Retinal pigment epithelial cell (primary cell): ENCODE results near the gene FXYD3.

ENCODE experiments used
- DNase-seq: peaks from one replicate; pipeline ENCODE4 v3.0.0-alpha.2; 2010; ENCODE audit warnings: low read depth
- H3K4me3 ChIP-seq: 2 replicates; pipeline ENCODE4 v1.5.1; 2011; ENCODE audit warnings: mild to moderate bottlenecking, low read length, control low read depth, moderate library complexity
- CTCF ChIP-seq: conservative IDR thresholded peaks from 2 replicates; pipeline ENCODE4 v1.5.1; 2011; ENCODE audit warnings: low read depth, low read length, control low read depth, inconsistent platforms

FXYD3 gene

GRCh38 chr19:35093430-35093829, 22.2 kb upstream of the FXYD3 start:
- TF ChIP-seq CTCF, result no peak
- H3K4me3 ChIP-seq, result no peak overlapping the region
- DNase-seq, result no peak

GRCh38 chr19:35093941-35094647, 21.5 kb upstream of the FXYD3 start:
- no peak for TF ChIP-seq CTCF
- no peak overlapping the region for H3K4me3 ChIP-seq
- DNase-seq, result no peak

DNA sequence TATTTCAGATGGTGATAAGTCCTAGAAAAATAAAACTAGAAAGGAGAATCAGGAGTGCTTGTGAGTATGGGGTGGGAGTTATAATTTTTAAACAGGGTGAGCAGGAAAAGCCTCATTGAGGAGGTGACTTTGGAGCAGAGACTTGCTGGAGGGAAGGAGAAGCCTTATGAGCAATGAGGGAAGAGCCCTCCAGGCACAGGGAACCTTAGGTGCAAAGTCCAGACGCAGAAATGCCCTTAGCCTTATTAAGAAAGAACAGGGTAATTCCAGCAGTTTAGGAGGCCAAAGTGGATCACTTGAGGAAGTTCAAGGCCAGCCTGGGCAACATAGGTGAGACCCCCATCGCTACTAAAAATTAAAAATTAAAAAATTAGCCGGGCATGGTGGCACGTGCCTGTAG, 21.0 kb upstream of the FXYD3 start:
- no peak for TF ChIP-seq CTCF
- H3K4me3 ChIP-seq, result no peak overlapping the region
- DNase-seq, result no peak

GRCh38 chr19:35095667-35096368, 19.8 kb upstream of the FXYD3 start:
- TF ChIP-seq CTCF, result no peak
- DNase-seq, result no peak
- H3K4me3 ChIP-seq, result no peak overlapping the region

DNA sequence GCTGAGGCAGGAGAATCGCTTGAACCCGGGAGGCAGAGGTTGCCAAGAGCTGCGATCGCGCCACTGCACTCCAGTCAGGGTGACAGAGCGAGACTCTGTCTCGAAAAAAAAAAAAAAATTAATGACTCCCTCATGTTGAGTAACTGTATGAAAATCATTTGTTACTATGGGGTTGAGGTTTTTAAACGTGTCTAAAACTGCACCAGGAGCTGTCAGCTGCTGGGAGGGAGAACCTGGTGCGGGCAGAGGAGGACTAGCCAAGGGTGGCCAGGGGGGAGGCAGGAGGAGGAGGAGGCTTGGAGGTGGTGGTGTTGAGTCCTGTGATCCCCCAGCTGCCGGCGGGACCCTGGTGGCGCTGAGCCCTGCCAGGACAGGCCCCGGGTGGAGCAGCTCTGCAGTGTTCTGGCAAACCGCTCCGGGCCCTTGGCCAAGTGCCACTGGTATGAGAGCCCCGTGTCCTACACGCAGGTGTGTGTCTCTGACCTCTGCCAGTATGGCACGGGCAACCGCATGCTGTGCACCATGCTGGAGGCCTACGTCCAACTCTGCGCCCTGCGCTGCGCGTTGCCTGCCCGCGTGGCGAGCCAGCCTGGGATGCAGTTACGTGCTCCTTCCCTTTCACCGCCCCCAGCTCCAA, 17.1 kb upstream of the FXYD3 start:
- no peak for DNase-seq
- TF ChIP-seq CTCF, result no peak
- no peak overlapping the region for H3K4me3 ChIP-seq

DNA sequence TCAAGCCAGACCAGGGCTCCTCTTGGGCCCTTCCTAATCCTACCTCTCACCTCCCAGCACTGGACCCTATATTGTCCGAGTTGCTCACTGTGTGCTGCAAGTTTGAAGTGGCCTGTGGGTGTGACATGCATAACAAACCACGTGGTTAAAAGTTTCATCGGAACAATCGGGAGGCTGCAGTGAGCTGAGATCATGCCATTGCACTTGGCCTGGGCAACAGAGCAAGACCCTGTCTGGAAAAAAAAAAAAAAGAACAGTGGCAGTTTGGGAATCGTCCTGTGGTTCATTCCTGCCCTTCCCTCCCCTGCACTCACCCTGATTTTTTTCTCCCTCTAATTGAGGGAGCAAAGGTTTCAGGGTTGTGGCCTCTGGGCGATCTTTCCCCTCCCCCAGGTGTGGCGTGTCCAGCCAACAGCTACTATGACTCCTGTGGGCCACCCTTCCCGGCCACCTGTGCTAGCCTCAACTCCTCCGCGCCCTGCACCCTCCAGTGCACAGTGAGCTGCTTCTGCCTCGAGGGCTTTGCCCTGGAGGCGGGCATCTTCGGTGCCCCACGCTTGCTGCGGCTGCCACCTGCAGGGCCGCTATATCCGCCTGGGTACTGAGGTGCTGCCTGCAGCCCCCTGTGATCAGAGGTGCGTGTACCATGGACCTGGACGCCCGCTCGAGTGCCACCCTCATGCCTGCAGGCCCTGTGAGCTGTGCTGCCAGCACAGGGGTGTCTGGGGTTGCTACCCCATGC, 16.3 kb upstream of the FXYD3 start:
- no peak overlapping the region for H3K4me3 ChIP-seq
- no peak for TF ChIP-seq CTCF
- no peak for DNase-seq
